SH-SY5Y (cell line): ENCODE measurements around the gene SPIN2B.

Experiments
- GATA2 ChIP-seq: IDR thresholded peaks from 2 replicates; pipeline ENCODE4 v1.6.1; 2011; ENCODE audit warnings: mild to moderate bottlenecking, low read depth, low read length
- GATA3 ChIP-seq: IDR thresholded peaks from 2 replicates; pipeline ENCODE4 v1.6.1; 2011; ENCODE audit warnings: low read depth, mild to moderate bottlenecking, low read length, moderate library complexity

The SPIN2B gene

DNA sequence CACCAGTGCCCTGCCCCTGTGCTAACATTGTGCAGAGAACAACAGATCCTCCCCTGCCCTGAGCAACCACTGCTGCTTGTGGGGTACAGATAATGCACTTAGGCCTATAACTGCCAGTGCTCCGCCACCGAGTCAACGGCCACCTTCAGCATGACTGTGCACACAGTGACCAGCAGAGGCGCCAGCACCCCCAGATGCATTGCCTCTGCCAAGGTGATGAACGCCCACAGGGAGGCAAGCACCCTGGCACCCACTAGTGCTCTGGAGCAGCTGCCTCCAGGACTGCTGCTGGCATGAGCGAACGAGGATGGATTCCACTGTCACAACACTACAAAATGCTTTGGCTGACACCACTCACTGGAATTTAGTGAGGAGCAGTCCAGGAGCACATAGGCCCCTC, 38.2 kb downstream of the SPIN2B start:
- no peak for TF ChIP-seq GATA3
- TF ChIP-seq GATA2: no peak

DNA sequence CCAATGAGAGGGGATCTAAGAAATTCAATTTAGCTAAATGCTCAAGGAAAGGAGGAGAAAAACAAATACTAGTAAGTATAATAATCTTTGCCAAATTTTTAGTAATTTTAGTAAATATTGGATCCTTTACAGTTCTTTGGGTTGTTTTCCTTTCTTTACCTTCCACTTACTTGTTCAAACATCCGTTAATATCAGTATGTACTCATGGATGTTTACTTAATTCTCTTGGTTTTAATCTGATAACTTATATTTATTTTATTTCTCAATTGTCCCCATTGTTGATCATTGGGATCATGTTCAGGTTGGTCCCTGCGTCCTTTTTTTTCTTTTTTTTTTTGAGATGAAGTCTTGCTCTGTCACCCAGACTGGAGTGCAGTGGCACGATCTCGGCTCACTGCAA, 46.9 kb downstream of the SPIN2B start:
- TF ChIP-seq GATA3 (no peak), GATA2 (no peak)

GRCh38 chrX:57070185-57070984, 51.0 kb downstream of the SPIN2B start:
- TF ChIP-seq GATA3: no peak
- TF ChIP-seq GATA2: no peak
